ENCODE data around the gene FCN1.

FCN1 gene

DNA sequence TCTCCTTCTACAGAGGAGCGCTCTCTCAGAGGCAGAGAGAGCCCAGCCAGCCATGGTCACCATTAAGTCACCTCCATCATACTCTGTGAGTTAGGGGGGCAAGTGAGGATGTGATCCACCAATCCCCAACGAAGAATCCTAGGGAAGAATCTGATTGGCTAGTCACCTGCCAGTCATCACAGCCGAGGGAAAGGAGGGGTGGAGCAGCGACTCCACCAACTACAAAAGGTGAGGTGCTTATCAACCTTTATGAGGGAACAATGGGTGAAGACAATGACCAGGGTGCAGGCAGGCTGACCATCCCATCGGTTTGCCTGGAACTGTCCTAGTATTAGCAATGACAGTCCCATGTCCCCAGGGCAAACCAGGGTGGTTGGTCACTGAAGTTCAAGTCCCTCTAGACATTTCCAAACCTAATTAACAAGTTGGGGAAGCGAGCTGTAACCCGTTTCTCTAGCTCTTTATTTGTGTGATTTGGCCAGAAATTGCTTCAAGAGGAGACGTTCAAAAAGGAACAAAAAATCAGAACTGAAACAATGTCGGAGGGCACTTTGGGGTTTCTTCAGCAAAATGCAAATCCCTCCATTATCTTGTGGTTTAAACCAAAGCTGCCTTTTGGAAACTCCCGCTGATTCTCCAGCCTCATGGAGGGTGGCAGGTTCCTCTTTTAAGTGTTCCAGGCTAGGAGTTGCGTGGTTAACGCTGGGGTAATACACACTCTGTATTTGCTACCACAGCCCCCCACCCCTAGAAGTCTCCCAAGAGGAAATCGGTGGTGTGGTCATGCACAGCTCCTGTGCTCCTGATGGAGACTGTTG lies 18.8 kb upstream of the FCN1 start:
- DNase-seq, result no peak

DNA sequence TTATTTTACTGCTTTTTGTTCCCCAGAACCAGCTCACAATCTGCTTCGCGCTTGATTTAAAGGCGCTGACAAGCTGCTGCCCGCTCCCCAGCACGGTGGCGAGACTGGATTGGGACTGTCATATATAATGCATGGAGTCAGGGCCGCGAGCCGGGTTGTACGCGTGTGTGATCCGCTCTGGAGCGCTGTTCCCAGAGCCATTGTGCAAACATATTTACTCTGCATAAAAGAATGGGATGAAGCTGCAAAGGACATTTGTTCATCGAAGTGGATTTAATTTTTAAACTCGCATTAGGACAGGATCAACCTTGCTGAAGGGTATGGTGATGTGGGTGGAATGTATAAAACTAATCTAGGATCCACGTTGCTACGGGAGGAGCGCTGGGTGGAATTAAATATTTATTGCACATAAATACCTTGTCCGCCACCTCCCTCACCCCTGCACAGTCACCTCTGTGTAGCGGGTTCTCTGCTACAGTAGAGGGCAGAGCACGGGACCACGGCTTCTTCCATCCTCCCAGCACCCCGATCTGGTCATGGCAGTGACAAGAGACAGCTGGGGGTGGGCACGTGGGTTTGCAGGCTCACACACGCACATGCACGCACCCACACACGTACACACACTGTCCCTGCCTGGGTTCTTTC lies 18.1 kb upstream of the FCN1 start:
- no peak for DNase-seq

DNA sequence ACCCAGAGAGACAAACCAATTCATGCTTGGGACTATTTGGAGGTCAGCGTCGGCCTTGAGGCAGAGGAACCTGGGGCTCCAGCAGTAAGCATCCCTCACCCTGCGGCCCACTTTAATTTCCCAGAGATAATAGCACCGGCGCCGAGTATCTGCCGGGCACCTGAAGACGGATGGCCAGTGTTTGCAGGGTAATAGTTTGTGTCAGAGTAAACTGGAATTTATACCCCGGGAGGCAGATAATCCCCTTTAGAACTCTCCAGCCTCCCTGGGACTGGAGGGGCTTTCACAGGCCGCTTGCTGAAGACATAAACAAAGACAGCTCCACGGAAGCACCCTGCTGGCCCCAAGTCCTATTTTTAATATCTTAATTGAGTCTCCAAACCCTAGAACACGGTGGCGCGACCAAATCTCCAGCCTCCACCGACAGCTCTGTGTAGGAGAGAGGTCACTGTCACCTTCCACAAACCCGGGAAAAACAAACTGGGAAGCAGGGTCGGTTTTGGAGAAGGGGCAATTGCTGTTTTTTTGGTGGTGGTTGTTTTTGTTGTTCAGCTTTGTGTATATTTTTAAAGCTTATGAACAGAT lies 17.4 kb upstream of the FCN1 start:
- no peak for DNase-seq

DNA sequence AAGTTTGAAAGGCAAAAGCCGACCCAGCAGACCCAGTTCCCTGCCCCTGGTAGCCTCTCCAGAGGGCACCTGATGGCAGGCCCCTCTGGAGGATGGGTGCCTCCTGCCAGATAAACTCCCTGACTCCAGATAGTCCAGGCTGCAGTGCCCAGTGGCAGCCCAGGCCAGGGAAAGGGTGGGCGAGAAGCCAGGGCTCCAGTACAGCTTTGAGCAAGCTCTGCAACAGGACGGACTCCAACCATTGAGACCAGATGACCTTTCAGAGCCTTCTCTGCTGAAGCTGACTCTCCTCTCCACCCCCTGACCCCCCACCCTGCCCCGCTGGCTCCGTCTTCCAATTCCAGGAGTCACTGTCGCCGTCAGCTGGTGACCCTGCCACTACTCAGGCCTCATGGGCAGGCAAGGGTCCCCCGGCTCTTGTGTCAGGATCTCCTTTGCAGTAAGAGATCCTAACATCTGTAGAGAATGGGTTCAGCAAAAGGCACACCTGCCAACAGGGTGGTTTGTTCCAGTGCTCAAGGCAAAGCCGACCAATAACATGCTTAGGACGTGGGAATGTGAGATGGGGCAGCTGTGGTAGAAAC lies 15.5 kb upstream of the FCN1 start:
- DNase-seq, result no peak

DNA sequence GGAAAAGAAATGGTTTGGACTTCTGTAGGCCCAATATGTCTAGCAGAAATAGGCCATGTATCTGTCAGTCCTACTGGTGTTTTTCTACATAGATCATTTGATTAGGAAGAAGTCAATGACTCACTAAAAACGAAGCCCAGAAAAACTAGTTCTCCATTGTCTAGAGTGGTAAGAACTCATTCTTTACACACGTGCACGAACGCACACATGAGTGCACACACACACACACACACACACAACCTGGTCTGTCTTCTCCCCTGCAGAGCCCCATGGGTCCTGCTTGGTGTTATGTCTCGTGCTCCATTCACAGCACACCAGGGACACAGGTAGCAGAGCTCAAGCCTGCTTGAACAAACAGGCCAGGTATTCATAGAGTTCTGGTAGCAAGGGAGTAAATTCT lies 14.9 kb upstream of the FCN1 start:
- no peak for DNase-seq

- DNase-seq, result no peak
Observed at GRCh38 chr9:134932171-134932570, 14.5 kb upstream of the FCN1 start.

GRCh38 chr9:134930398-134930797 lies 12.7 kb upstream of the FCN1 start:
- DNase-seq, result no peak

- DNase-seq, result no peak
Observed at GRCh38 chr9:134929193-134930158, 11.8 kb upstream of the FCN1 start.

DNA sequence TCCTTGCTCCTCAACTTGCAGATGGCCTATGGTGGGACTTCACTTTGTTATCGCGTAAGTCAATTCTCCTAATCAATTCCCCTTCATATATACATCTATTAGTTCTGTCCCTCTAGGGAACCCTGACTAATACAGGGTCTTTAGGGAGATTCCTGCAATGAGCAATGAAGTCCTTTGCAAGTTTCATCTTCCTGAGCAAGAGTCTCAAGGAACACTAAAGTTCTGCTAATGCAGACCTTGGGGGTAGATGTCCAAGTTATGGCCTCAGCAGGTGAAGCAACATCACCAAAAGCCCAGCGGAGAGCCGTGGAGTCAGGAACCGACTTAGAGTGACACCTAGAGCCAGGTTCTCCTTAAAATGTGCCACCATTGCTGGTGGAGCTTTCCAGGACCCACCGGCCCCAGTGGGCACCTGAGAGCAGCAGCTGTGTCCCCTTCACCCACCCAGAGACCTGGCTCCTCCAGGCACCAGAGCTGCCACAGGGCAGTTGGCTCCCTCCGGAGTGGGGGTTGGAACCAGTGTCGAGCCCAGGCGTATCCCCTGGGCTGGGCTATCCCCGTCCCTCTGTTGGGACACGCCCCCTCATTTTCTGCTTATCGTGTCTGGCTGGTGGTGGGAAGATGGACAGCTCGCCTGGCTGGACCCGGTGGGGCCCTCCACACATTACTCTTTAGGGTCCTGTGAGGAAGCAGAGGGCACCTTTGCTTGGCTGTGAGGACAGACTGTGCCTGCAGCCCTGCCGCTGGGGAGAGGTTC lies 10.9 kb upstream of the FCN1 start:
- no peak for DNase-seq

- peak; percentile 46 for DNase-seq
Observed at GRCh38 chr9:134925011-134925511, 7.3 kb upstream of the FCN1 start.

GRCh38 chr9:134923466-134923865 lies 5.8 kb upstream of the FCN1 start:
- peak; percentile 28 for DNase-seq

GRCh38 chr9:134922932-134923240 lies 5.2 kb upstream of the FCN1 start:
- peak; percentile 45 for DNase-seq

DNA sequence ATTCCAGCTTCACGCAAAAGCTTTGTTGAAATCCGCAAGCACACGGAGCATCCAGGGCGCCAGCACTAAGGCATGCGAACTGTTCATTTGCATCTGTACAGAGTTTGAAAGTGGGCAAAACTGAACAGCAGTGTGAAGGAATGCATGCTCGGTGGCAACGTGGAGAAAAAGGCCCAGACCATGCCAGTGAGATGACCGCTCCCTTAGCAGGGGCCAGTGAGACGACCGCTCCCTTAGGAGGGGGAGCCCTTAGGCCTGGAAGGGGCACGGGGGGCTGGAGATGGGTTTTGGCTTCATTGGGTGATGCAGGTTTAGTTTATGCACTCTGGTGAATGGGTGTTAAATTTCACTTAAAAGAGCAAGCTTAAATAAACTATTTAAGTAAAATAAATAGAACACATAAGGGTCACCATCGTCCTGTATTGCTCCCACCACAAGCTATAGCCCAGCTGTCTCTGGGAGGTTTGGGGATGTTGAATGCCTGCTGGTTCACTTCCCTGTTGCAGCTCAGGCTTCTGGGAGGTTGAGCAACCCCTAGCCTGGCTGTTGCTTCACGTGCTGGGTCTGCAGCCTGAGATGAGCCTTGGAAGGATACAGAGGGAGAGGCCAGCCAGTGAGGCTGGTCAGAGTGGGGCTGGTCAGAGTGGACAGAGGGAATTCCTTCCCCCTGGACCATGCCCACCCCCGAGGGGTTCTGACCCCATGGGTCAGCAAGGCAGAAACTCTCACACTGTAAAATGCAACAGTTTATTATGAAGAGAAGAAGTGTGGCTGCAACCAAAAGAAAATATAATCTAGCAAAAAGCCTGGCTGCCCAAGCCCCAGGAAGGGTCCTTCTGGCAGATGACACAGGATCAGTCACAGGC lies 4.6 kb upstream of the FCN1 start:
- peak; percentile 17 for DNase-seq

GRCh38 chr9:134919303-134919702 lies 1.6 kb upstream of the FCN1 start:
- DNase-seq, result no peak

- DNase-seq, result peak; percentile 28
Observed at GRCh38 chr9:134918646-134919045, 934 bp upstream of the FCN1 start.

GRCh38 chr9:134916161-134916665 lies 1.5 kb downstream of the FCN1 start:
- DNase-seq, result peak; percentile 50

GRCh38 chr9:134915046-134915985 lies 2.4 kb downstream of the FCN1 start:
- DNase-seq, result peak; percentile 51

- DNase-seq, result no peak
Observed at GRCh38 chr9:134914501-134914834, 3.2 kb downstream of the FCN1 start.

DNA sequence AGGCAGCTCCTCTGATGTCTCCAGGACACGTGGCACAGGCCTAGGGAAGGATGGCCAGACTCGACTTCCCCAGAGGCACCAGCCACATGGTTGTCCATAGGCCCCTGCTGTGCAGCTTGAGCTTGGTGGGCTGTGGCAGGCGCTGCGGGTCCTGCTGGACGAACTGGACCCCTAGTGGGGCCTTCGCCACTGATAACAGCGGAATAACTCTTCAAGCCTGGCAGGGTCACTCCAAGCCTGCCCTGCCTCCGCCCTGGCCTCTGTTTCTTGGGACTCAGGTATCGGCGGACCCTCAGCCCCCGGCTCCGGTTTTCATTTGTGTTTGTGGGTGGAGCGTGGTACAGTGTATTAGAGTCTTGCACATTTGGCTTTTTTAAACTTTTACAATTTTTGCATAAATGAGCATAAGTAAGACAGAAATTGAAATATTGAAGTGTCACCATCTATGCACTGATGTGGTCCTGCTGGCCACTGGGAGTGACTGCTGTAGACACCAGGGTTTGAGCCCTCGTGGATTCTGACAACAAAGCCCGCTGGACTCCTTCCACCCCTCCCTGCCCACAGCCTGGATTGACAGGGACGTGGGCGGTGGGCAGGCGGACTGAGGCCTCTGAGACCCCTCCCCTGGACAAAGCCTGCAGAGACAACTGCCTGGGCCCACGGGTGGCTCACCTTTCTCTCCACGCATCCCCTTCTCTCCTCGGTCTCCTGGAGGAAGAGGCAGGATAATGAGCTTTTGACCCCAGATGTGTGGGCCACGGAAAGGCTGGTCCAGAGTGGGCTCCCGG lies 3.8 kb downstream of the FCN1 start:
- DNase-seq, result peak; percentile 56

All from activated effector memory CD4-positive, alpha-beta T cell treated with anti-CD3 and anti-CD28 coated beads, Interleukin-2, amount 50 U/mL, for 16 hours (primary cell).